ENCODE measurements around the gene NAP1L1. TPM values are rescaled to one million over a fixed set of nuclear protein-coding genes. Genes with fewer than 3 reads are reported as not detected.

NAP1L1 gene
- total RNA-seq, 1 experiment from 2014 or later = 837 TPM

- Histone ChIP-seq H3K27me3 (replicated peaks; ENCODE audit: insufficient read depth, low read depth, low read length, poor library complexity) (no peaks in the 10 kb centered on the region), H3K9me3 (ENCODE audit: low read depth, low read length, poor library complexity, severe bottlenecking) (peaks cover 17% of the 10 kb centered on the region), H3K4me1 (ENCODE audit: insufficient read depth, low read length, poor library complexity, severe bottlenecking) (peaks cover 24% of the 10 kb centered on the region), H3K27ac (ENCODE audit: low read depth, low read length, poor library complexity, severe bottlenecking) (no peak overlapping the region), H3K36me3 (ENCODE audit: insufficient read depth, low read length, poor library complexity, severe bottlenecking) (peaks cover 79% of the 10 kb centered on the region), H3K4me3 (ENCODE audit: low read depth, low read length, poor library complexity, severe bottlenecking) (no peak overlapping the region)
- POLR2A ChIA-PET (ENCODE audit: low non-redundant PET) = no interaction called here
- no peak for DNase-seq (ENCODE audit: low spot score)
- intact Hi-C loops (cut with micrococcal nuclease; ENCODE audit: unreplicated experiment) = no loop called here
- no TSS peak for BruUV-seq (replicated peaks)
- TF ChIP-seq EZH2 (IDR thresholded peaks at IDR 0.05; ENCODE audit: borderline replicate concordance, low read depth, low read length, poor library complexity, severe bottlenecking) (no peak), CTCF (conservative IDR thresholded peaks at IDR 0.05; ENCODE audit: low read depth, low read length) (no peak)
- CTCF ChIA-PET = no interaction called here
Measured at GRCh38 chr12:76064904-76065303, 19.6 kb downstream of the NAP1L1 start.

- H3K4me3 ChIP-seq (ENCODE audit: low read depth, low read length, poor library complexity, severe bottlenecking) = no peak overlapping the region
- ChIA-PET CTCF (no interaction called here), POLR2A (ENCODE audit: low non-redundant PET) (no interaction called here)
- peaks cover 5% of the 10 kb centered on the region for H3K4me1 ChIP-seq (ENCODE audit: insufficient read depth, low read length, poor library complexity, severe bottlenecking)
- H3K9me3 ChIP-seq (ENCODE audit: low read depth, low read length, poor library complexity, severe bottlenecking) = peaks cover 10% of the 10 kb centered on the region
- no peaks in the 10 kb centered on the region for H3K27me3 ChIP-seq (replicated peaks; ENCODE audit: insufficient read depth, low read depth, low read length, poor library complexity)
- H3K27ac ChIP-seq (ENCODE audit: low read depth, low read length, poor library complexity, severe bottlenecking) = no peak overlapping the region
- no peak for TF ChIP-seq EZH2 (IDR thresholded peaks at IDR 0.05; ENCODE audit: borderline replicate concordance, low read depth, low read length, poor library complexity, severe bottlenecking)
- no peak for TF ChIP-seq CTCF (conservative IDR thresholded peaks at IDR 0.05; ENCODE audit: low read depth, low read length)
- intact Hi-C loops (cut with micrococcal nuclease; ENCODE audit: unreplicated experiment) = no loop called here
- DNase-seq (ENCODE audit: low spot score) = no peak
- H3K36me3 ChIP-seq (ENCODE audit: insufficient read depth, low read length, poor library complexity, severe bottlenecking) = peaks cover 96% of the 10 kb centered on the region
- no TSS peak for BruUV-seq (replicated peaks)
Measured at GRCh38 chr12:76060111-76060510, 24.4 kb downstream of the NAP1L1 start.

GRCh38 chr12:76057326-76057725 lies 27.2 kb downstream of the NAP1L1 start:
- BruUV-seq (replicated peaks) = no TSS peak
- Histone ChIP-seq H3K9me3 (ENCODE audit: low read depth, low read length, poor library complexity, severe bottlenecking) (no peaks in the 10 kb centered on the region), H3K27ac (ENCODE audit: low read depth, low read length, poor library complexity, severe bottlenecking) (no peak overlapping the region), H3K27me3 (replicated peaks; ENCODE audit: insufficient read depth, low read depth, low read length, poor library complexity) (no peaks in the 10 kb centered on the region), H3K4me3 (ENCODE audit: low read depth, low read length, poor library complexity, severe bottlenecking) (no peak overlapping the region), H3K4me1 (ENCODE audit: insufficient read depth, low read length, poor library complexity, severe bottlenecking) (peaks cover 3% of the 10 kb centered on the region), H3K36me3 (ENCODE audit: insufficient read depth, low read length, poor library complexity, severe bottlenecking) (peaks cover 98% of the 10 kb centered on the region)
- no peak for TF ChIP-seq EZH2 (IDR thresholded peaks at IDR 0.05; ENCODE audit: borderline replicate concordance, low read depth, low read length, poor library complexity, severe bottlenecking)
- TF ChIP-seq CTCF (conservative IDR thresholded peaks at IDR 0.05; ENCODE audit: low read depth, low read length) = no peak
- no peak for DNase-seq (ENCODE audit: low spot score)
- ChIA-PET CTCF (no interaction called here), POLR2A (ENCODE audit: low non-redundant PET) (no interaction called here)
- intact Hi-C loops (cut with micrococcal nuclease; ENCODE audit: unreplicated experiment) = loop anchor here (5.0 kb wide), 1 partner anchor 400 kb away; no protein-coding TSS in a partner anchor

All from A673 (cell line).